ENCODE results near the gene FHOD3. TPM values are rescaled to one million over a fixed set of nuclear protein-coding genes. Genes with fewer than 3 reads are reported as not detected.

FHOD3 gene
- total and polyA plus RNA-seq, 9 of the 15 experiments (the other 6 are each of a cell fraction or from before 2014, with no cell fraction given) = 0.11 TPM; not detected in 8

GRCh38 chr18:36274083-36274715, 23.3 kb upstream of the FHOD3 start:
- DNase-seq (ENCODE audit: extremely low read depth in 1 of 4, low spot score in 3 of 4) (no peak), FAIRE-seq (no peak), ATAC-seq (peak; percentile 39; the same call in 1 of the 3 replicates)
- Histone ChIP-seq H3K27me3 (ENCODE audit: control insufficient read depth in 2 of 2, insufficient read depth in 2 of 2, low read length in 2 of 2) (no peaks in the 10 kb centered on the region; a peak in 2 of 5 replicates), H3K4me1 (replicated peaks in 1 of 2; ENCODE audit: control insufficient read depth in 2 of 2, insufficient read depth in 2 of 2, low read length in 2 of 2) (no peaks in the 10 kb centered on the region), H3K36me3 (ENCODE audit: control insufficient read depth, insufficient read depth, low read length) (no peaks in the 10 kb centered on the region), H3K27ac (ENCODE audit: extremely low read depth, low read depth, low read length) (no peak overlapping the region), H4K20me1 (replicated peaks; ENCODE audit: control insufficient read depth, insufficient read depth, low read length) (no peaks in the 10 kb centered on the region), H3K4me3 (no peak overlapping the region), H3K9me1 (ENCODE audit: control insufficient read depth, insufficient read depth, low read length) (no peaks in the 10 kb centered on the region), H2AFZ (ENCODE audit: low read depth, low read length) (no peak overlapping the region), H3K4me2 (ENCODE audit: insufficient read depth, low read length) (no peak overlapping the region), H3K9ac (ENCODE audit: insufficient read depth in 1 of 2, low read depth in 2 of 2, low read length in 2 of 2) (no peak overlapping the region), H3K79me2 (ENCODE audit: control insufficient read depth, insufficient read depth, low read length) (no peaks in the 10 kb centered on the region), H3K9me3 (replicated peaks; ENCODE audit: control insufficient read depth, insufficient read depth, low read depth, low read length) (no peaks in the 10 kb centered on the region)
- in situ Hi-C loops (cut with MboI) = no loop called here
- peak; percentile 54 for TF ChIP-seq NFIC (IDR thresholded peaks at IDR 0.05)
- no peak for TF ChIP-seq ZNF444 (CRISPR knock-in tag; IDR thresholded peaks at IDR 0.05)
- intact Hi-C loops (cut with micrococcal nuclease) = no loop called here
- 27% methylated on average over 8 of the region's 8 CpGs for WGBS (ENCODE audit: insufficient coverage, low coverage, missing lambda C conversion rate)
- BruUV-seq (replicated peaks) = no TSS peak
- POLR2A ChIA-PET = interaction anchor here (1.9 kb wide), 1 partner anchor 9 kb away, joined by 4 read pairs; no protein-coding TSS in a partner anchor
- CTCF ChIA-PET (ENCODE audit: low intra/inter-chr PET ratio) = no interaction called here

- Histone ChIP-seq H3K4me2 (ENCODE audit: insufficient read depth, low read length) (no peak overlapping the region), H2AFZ (ENCODE audit: low read depth, low read length) (no peak overlapping the region), H3K36me3 (ENCODE audit: control insufficient read depth, insufficient read depth, low read length) (no peaks in the 10 kb centered on the region), H3K9me3 (replicated peaks; ENCODE audit: control insufficient read depth, insufficient read depth, low read depth, low read length) (no peaks in the 10 kb centered on the region), H3K79me2 (ENCODE audit: control insufficient read depth, insufficient read depth, low read length) (no peaks in the 10 kb centered on the region), H3K4me3 (no peak overlapping the region), H3K4me1 (replicated peaks in 1 of 2; ENCODE audit: control insufficient read depth in 2 of 2, insufficient read depth in 2 of 2, low read length in 2 of 2) (no peaks in the 10 kb centered on the region), H3K9me1 (ENCODE audit: control insufficient read depth, insufficient read depth, low read length) (no peaks in the 10 kb centered on the region), H3K27me3 (ENCODE audit: control insufficient read depth in 2 of 2, insufficient read depth in 2 of 2, low read length in 2 of 2) (no peaks in the 10 kb centered on the region; a peak in 2 of 5 replicates), H3K9ac (ENCODE audit: insufficient read depth in 1 of 2, low read depth in 2 of 2, low read length in 2 of 2) (no peak overlapping the region), H3K27ac (ENCODE audit: extremely low read depth, low read depth, low read length) (no peak overlapping the region), H4K20me1 (replicated peaks; ENCODE audit: control insufficient read depth, insufficient read depth, low read length) (no peaks in the 10 kb centered on the region)
- intact Hi-C loops (cut with micrococcal nuclease) (no loop called here), in situ Hi-C loops (cut with MboI) (no loop called here)
- BruUV-seq (replicated peaks) = no TSS peak
- POLR2A ChIA-PET = no interaction called here
- ATAC-seq = no peak; the same call in 2 of the 3 replicates
- WGBS (ENCODE audit: insufficient coverage, low coverage, missing lambda C conversion rate) = 0% methylated on average over 1 of the region's 1 CpG
- DNase-seq (ENCODE audit: extremely low read depth in 1 of 4, low spot score in 3 of 4) = no peak
- FAIRE-seq = no peak
- CTCF ChIA-PET (ENCODE audit: low intra/inter-chr PET ratio) = no interaction called here
- TF ChIP-seq LARP7 (IDR thresholded peaks at IDR 0.05) (no peak), EHMT2 (IDR thresholded peaks at IDR 0.05) (peak; percentile 86), CUX1 (CRISPR knock-in tag; IDR thresholded peaks at IDR 0.05) (no peak)
Observed at GRCh38 chr18:36275561-36275960, 22.0 kb upstream of the FHOD3 start.

Measured in K562 (cell line).